Measurements from ENCODE around the gene DMAP1.

The DMAP1 gene

DNA sequence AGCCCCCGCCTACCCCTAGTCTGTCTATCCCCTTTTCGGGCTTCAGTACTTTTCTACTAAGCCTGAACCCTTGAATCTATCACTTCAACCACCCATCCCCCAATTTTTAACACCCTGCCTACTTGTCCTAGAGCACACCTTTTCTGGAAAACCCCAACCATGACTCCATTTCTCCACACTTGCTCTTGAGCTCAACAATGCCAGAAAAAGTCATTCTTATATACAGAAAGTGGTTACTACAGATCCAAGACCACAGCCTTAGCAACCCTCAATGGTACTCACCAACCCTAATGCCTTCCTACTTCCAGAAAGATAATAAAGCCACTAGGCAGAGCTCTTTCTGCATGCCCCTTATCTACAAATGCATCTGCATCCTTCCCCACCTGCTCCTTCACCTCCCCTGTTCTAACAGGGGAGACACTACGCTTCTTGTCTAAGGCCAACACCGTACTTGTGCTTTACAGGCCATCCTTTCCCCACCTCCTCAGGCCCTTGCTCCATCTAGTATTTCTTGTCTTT lies 41.2 kb downstream of the DMAP1 start:
- no peak for DNase-seq (ENCODE audit: low read depth)

DNA sequence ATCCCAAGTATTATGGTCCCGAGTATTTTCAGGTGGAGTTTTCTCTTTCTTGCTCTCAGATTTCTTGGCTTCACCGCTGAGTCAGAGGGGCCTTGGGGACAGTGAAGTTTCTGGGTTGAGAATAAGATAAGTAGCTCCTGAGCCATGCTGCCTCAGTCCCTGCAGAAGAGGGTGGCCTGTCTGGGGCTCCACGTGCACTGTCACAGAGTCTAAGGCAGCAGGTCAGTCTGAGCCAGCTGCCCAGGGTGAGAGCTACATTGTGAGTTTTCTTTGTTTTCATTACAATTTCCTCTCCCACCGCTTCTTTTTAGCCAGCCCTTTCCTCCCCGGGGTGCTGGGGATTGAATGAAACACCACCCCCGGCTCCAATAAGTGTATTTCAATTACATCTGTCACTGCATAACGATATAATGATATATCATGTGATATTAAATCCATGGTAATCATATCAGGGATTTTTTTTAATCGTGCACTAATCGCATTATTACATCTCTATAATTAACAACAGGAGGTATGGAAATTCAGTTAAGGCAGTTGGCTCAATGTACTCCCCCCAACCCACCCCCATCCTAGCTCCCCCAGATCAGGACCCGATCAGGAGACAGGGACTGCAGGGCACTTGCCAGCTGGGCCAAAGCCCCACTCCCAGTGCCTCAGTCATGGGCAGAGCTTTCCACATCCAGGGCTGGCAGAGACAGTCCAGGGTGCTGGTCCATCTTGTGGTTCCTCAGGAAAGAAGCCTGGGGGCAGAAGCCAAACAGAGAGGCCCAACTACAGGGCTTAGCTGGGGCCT lies 43.7 kb downstream of the DMAP1 start:
- DNase-seq (ENCODE audit: low read depth) = no peak

DNA sequence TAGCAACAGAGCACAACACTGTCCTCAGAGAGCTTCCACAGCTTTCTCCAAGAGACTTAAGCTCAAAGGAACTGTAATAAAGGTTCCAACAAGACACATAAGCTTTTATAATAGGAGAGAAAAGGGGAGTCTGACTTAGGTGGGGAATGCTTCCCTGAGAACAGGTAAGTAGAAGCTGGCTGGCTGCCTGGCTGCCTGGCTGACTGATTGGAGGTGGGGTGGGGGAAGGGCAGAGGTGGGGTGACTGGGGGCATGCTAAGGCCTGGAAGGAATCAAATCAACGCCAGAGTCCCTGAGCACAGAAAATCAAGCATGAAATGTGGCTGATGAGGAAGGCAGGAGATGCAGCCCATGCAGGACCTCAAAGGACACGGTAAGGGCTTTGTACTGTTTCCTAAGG lies 45.8 kb downstream of the DMAP1 start:
- DNase-seq (ENCODE audit: low read depth) = no peak

DNA sequence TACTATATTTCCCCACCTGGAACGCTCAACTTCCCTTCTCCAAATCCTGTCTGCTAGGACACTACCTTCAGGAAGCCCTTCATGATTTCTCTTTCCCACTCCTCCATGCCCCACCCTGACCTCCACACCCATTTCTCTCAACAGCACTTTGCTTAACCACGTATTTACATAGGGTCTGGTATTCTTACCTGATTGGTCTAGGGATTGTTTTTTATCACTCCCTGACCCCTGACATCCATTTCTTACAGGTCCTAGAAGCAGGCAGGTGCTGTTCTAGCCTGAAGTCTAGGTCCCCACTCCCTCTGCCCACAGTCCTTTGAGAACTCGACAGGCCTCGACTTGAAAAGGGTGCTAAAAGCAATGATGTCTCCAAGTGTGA lies 47.5 kb downstream of the DMAP1 start:
- DNase-seq (ENCODE audit: low read depth) = no peak

DNA sequence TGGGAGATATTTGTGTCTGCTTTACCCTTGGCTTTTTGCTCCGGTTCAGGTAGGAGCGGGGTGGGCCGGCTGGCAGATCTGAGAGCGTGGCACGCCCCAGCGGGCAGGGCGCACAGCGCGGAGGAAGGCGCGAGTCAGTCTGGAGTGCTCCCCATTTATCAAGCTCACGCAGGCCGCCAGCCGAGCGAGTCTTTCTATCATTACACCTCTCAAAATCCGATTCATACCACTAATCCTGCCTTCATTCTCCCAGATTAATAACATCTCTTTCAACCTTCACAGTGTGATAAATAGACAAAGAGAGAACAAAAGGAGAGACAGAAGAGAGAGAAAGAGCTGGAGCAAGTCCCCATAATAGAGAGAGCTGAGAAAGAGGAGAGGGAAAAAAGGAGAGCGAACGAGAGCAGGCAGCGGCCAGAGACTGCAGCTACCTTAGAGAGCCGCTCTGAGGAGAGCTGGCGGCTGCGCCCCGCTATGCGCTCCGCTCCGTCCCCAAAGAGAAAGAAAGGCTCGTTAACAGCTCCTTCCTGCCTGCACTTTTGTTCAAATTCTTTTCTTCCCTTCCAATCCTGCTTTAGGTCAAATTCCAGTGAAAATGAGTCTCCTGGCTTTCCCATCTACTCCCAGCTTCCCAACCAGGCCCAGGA lies 48.0 kb downstream of the DMAP1 start:
- DNase-seq (ENCODE audit: low read depth) = no peak

DNA sequence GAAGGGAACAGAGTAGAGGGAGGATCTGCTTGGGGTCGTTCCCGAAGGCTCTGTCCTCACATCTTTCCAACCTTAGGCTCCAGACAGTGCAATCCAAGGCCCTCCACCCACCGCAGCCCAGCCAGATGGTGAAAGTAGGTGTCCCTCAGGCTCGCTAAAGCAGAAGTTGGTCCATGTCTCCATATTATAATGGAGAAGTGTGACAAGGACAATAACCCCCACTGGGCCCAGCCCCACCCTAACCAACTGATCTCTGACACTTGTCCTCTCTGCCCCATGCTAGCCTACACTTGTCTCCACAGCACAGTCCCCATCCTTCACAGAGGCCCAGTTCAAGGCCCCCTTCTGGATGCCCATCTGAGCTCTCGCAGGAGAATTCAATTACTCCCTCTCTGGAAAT lies 48.7 kb downstream of the DMAP1 start:
- no peak for DNase-seq (ENCODE audit: low read depth)

DNA sequence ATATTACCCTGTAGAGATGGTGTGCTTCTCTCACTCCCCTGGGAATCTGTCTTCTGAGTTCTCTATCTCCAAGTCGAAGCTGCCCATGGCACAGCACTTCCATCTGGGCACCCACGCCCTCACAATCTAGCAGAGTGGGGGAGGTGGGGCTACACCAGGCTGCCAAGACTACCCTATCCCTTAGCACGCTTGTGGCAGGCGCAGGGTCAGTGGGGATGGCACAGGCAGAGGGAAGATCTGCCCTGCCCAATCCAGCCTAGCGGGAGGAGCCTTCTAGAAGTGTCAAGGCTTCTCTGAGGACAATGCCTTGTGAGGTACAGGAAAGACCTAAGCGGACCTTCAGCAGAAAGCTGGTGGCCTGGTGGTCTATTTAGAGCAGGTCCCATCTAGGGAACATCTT lies 49.1 kb downstream of the DMAP1 start:
- DNase-seq (ENCODE audit: low read depth) = no peak

DNA sequence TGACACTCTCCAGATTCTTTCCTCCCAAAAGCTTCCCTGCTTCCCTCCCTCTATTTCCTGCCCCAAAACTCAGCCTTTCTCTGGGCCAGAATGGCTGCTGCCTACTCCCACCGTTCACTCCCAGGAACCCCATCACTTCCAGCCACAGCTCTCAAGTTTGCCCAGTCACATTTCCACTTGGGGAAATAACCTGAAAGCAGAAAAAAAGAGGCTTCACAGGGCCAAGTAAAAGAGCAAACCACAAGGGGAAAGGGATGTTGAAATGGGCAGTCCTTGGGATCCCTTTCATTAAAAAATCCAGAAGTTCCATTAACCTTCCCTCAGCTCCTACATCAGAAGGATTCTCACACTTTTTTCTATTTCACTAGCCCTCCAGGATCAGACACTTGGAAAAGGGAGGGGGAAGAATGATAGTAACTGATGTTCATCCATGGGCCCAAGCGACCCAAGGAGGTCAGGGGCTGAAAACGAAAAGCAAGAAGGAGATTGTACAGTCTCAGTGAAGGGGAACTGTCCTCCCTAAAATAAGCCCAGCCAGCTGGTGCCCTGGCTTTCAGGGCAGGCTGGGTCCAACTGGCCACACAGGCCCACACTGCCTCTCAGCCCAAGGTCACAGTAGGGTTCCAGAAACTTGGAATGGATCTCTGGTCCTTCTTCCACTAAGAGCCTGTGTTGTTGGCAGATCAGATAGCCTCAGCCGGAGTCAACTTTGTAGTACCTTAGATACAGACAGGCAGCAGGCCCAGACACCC lies 49.7 kb downstream of the DMAP1 start:
- no peak for DNase-seq (ENCODE audit: low read depth)

DNA sequence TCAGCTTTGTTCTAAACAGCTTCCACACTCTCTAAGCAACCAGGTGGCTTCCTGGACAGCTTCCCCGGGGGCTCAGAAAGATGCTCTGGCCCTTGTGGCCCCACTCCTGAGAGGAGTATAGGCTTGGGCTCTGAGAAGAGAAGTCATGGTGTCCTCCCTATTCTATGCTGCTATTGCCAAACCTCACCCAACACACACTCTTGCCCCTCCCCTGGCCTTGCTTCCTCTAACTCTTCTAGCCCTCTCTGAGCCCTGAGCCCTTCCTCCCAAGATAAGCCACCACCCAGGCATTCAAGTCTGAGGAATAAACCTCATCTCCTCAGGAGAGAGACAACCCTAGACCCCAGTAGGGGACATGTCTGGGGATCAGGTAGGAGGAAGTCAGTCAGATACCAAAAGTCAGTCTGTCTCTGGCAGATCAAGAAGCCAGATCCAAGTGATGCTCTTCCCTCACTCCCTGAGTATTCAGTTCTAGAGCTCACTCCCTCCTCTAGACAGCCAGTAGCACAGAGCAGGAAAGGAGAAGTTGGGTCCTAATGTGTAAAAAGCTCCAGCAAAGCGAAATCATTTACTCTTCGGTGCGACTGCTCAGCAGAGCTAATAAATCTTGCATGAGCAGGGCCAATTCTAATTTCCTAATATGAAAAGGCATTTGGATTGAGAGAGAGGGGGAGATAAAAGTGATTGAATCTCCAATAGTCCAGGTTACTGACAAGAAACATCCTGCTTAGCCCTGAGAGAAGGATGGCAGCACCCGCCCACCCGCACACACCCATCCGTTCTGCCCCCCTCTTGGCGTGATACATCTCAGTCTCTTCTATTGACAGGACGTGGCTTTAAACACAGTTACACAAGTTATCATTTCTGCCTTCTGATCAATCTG lies 50.5 kb downstream of the DMAP1 start:
- DNase-seq (ENCODE audit: low read depth) = no peak

DNA sequence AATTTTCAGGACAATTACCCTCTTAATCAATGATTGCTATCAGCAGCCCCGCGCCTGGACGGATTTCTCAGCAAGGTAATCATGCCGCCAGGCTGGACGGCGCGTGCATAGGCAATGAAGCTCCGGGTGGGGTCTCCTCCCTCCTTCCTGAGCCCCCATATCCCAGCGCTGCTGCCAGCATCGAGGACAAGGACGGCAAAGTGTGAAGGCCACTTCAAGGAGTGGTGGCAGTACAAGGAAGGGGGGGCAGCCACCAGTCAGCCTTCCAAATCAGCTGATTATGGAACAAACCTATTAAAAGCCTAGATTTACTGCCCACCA lies 51.1 kb downstream of the DMAP1 start:
- DNase-seq (ENCODE audit: low read depth) = no peak

DNA sequence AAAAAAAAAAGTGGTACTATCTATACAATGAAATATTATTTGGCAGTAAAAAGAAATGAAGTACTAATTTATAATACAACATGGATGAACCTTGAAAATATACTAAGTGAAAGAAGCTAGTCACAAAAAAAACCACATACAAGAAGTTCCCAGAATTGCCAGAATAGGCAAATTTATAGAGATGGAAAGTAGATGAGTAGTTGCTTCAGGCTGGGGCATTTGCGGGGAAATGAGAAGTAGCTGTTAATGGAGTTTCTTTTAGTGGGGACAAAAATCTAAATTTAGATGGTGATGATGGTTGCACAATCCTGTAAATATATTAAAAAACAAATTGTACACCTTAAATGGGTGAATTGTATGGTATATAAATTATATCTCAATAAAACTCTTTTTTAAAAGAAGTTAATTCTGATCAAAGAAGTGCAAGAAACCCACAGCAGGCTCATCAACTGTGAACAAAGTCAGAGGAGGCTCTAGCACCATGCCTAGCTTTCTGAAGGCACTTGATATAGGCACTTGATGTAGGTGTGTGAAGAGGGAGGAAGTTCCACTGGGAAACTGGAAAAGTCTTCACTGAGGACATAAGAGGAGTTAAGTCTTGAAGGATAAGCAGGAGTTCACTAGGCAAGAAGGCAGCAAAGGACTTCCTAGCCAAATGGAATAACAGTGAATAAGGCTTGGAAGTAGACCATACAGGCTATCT lies 52.5 kb downstream of the DMAP1 start:
- no peak for DNase-seq (ENCODE audit: low read depth)

DNA sequence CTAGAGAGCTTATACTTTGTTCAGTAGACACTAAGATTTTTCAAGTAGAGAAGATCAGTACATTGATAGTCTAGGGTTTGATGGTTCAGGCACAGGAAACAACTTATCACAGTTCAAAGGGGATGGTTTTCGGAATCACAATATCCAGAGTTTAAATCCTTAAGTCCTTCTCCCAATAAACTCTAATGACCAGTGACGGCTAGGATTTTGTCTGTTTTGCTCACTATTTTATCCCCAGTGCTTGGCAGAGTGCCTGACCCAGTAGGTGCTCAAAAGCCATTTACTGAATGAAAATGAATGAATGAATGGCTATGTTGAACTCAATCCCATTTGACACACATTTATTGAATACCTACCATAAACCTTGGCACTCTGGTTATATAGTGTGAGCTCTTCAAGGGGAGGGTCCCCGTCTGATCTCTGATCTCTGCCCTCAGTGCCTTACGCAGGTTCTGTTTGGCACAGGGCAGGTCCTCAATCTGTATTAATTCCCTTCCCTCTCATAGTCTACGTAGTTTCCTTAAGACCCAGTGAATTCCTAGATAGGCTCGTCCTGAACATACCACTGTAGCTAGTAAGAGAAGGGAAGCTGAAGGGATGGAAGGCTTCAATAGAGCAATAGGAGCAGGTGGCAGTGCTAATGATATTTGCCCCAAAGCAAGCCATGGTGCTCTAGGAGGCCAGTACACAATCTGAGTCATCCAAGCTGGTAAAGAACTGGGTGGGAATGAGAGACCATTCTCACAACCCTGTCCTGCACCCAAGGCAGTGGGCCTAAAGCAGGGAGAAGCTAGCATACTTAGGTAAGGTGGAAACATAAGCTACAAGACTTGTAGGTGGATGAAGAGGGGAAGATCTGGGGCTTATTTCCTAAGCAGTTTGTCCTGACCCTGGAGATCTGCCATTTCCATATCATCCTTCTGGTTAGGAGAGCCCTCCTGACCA lies 53.4 kb downstream of the DMAP1 start:
- no peak for DNase-seq (ENCODE audit: low read depth)

DNA sequence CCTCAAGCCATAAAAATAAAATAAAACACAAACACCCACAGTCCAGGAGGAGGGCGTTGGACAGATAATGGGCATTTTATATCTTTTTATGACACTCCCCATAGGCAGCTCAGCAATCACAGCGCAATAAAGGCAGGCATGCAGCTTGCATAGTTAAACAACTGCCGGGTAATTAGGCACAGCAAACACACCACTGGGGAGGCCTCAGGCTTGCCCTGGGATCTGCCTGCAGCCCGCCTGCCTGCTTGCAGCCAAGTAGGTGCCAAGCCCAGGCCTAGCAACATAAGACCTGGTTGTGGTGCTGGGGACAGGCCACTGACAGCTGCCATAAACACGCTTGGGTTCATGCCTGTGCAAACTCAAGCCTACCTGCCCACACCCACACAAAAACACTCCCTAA lies 54.2 kb downstream of the DMAP1 start:
- DNase-seq (ENCODE audit: low read depth) = no peak

DNA sequence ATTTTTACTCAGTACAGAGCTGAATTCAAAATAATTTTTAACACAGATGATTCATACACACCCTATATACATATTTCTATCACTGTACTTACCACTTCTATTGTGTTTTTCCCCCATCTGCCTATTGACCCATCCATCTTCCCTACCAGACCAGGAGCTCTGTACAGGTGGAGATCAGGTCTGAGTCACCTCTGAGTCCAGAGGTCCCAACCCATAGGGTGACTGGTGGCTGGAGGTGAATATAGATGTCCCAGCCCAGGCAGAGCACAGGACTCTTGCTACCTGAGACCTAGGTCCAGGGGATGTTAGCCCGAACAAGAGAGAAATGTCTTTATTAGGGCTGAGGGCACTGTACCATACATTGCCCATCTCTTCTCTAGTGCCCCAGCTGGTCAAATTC lies 54.8 kb downstream of the DMAP1 start:
- DNase-seq (ENCODE audit: low read depth) = no peak

All from fibroblast of the conjunctiva (primary cell).